WTC11 (cell line): ENCODE results near the gene EXOSC1. TPM values are rescaled to one million over a fixed set of nuclear protein-coding genes. Genes with fewer than 3 reads are reported as not detected.

Experiments
- ATAC-seq: fragments of 200-7000 bp; cut with Tn5 transposase; 2 replicates; pipeline ENCODE4 v1.10.0; 2021; ENCODE audit warnings: mild to moderate bottlenecking, moderate library complexity
- CTCF ChIA-PET: fragments of 300-600 bp; sonication (Branson Sonifier 250); formaldehyde crosslinking; loops from one replicate; lab custom pipeline; 2021; ENCODE audit warnings: antibody characterized with exemption; lab: Charles Lee
- POLR2A ChIA-PET: fragments of 350-600 bp; sonication (Branson Sonifier 250); formaldehyde crosslinking; loops from one replicate; lab custom pipeline; 2021; ENCODE audit warnings: antibody characterized with exemption; lab: Charles Lee
- DNase-seq: peaks from one replicate; pipeline ENCODE4 v3.0.0; 2021; ENCODE audit warnings: low spot score
- H3K27ac Mint-ChIP-seq: 2 replicates; pipeline ENCODE4 v1.8.0; 2021; ENCODE audit warnings: mixed read lengths
- H3K27me3 Mint-ChIP-seq: 2 replicates; pipeline ENCODE4 v1.8.0; 2021; ENCODE audit warnings: low read depth, mild to moderate bottlenecking, moderate library complexity, mixed read lengths
- H3K36me3 Mint-ChIP-seq: 2 replicates; pipeline ENCODE4 v1.8.0; 2021; ENCODE audit warnings: mixed read lengths
- H3K4me1 Mint-ChIP-seq: 2 replicates; pipeline ENCODE4 v1.8.0; 2022; ENCODE audit warnings: mixed read lengths
- H3K4me3 Mint-ChIP-seq: 2 replicates; pipeline ENCODE4 v1.8.0; 2021; ENCODE audit warnings: mild to moderate bottlenecking, moderate library complexity, mixed read lengths
- H3K9me3 Mint-ChIP-seq: 2 replicates; pipeline ENCODE4 v1.8.0; 2021; ENCODE audit warnings: mixed read lengths
- ARID4B ChIP-seq: sonication (generic); formaldehyde crosslinking; IDR thresholded peaks from 2 replicates; pipeline ENCODE4 v1.8.0; 2023; ENCODE audit warnings: missing genetic modification reagents, mild to moderate bottlenecking, borderline replicate concordance
- CREM ChIP-seq: sonication (generic); formaldehyde crosslinking; IDR thresholded peaks from 2 replicates; pipeline ENCODE4 v1.8.1; 2022; ENCODE audit warnings: mild to moderate bottlenecking, missing genetic modification reagents, moderate library complexity
- E2F5 ChIP-seq: sonication (generic); formaldehyde crosslinking; IDR thresholded peaks from 2 replicates; pipeline ENCODE4 v1.8.1; 2022; ENCODE audit warnings: mild to moderate bottlenecking, moderate library complexity, missing genetic modification reagents
- GABPB1 ChIP-seq: sonication (generic); formaldehyde crosslinking; IDR thresholded peaks from 2 replicates; pipeline ENCODE4 v1.8.1; 2023; ENCODE audit warnings: mild to moderate bottlenecking, missing genetic modification reagents
- HMGXB4 ChIP-seq: sonication (generic); formaldehyde crosslinking; IDR thresholded peaks from 2 replicates; pipeline ENCODE4 v1.8.1; 2023; ENCODE audit warnings: mild to moderate bottlenecking, moderate library complexity, missing genetic modification reagents
- MLX ChIP-seq: sonication (generic); formaldehyde crosslinking; IDR thresholded peaks from 2 replicates; pipeline ENCODE4 v1.8.1; 2023; ENCODE audit warnings: mild to moderate bottlenecking, missing genetic modification reagents, moderate library complexity
- NR1H2 ChIP-seq: sonication (generic); formaldehyde crosslinking; IDR thresholded peaks from 2 replicates; pipeline ENCODE4 v1.9.0; 2021; ENCODE audit warnings: mild to moderate bottlenecking, moderate library complexity, missing genetic modification reagents
- NR3C1 ChIP-seq: sonication (generic); formaldehyde crosslinking; conservative IDR thresholded peaks from 2 replicates; pipeline ENCODE4 v1.8.1; 2023; ENCODE audit warnings: low read depth, mild to moderate bottlenecking, missing genetic modification reagents
- PRDM15 ChIP-seq: sonication (generic); formaldehyde crosslinking; IDR thresholded peaks from 2 replicates; pipeline ENCODE4 v1.8.0; 2022; ENCODE audit warnings: missing genetic modification reagents
- RELA ChIP-seq: sonication (generic); formaldehyde crosslinking; IDR thresholded peaks from 2 replicates; pipeline ENCODE4 v1.8.1; 2022; ENCODE audit warnings: missing genetic modification reagents, mild to moderate bottlenecking, borderline replicate concordance
- ZBTB21 ChIP-seq: sonication (generic); formaldehyde crosslinking; IDR thresholded peaks from 2 replicates; pipeline ENCODE4 v1.8.1; 2023; ENCODE audit warnings: mild to moderate bottlenecking, missing genetic modification reagents, borderline replicate concordance
- ZBTB43 ChIP-seq: sonication (generic); formaldehyde crosslinking; IDR thresholded peaks from 2 replicates; pipeline ENCODE4 v1.8.1; 2023; ENCODE audit warnings: mild to moderate bottlenecking, missing genetic modification reagents
- ZMAT4 ChIP-seq: fragments of 250-450 bp; sonication (Bioruptor Pico); IDR thresholded peaks from 2 replicates; pipeline ENCODE4 v1.9.0; 2021; ENCODE audit warnings: mild to moderate bottlenecking
- ZNF121 ChIP-seq: sonication (generic); formaldehyde crosslinking; IDR thresholded peaks from 2 replicates; pipeline ENCODE4 v1.8.0; 2023; ENCODE audit warnings: missing genetic modification reagents
- ZNF396 ChIP-seq: fragments of 250-450 bp; sonication (Bioruptor Pico); IDR thresholded peaks from 2 replicates; pipeline ENCODE4 v1.8.0; 2021; ENCODE audit warnings: mild to moderate bottlenecking, moderate library complexity, borderline replicate concordance
- total RNA-seq: library from RNA; stranded (reverse); gene quantifications from 3 replicates; pipeline ENCODE4 v1.2.3, GENCODE V29; 2021

The EXOSC1 gene
- total RNA-seq, 1 experiment from 2014 or later, result 53.7 TPM

- Mint-ChIP-seq H3K9me3 (0 out of 2 replicates have a peak, but pooled peaks cover 5% of the 10 kb centered on the region), H3K4me3 (no peak overlapping the region), H3K4me1 (no peaks in the 10 kb centered on the region), H3K36me3 (peaks cover 76% of the 10 kb centered on the region), H3K27ac (no peak overlapping the region), H3K27me3 (no peaks in the 10 kb centered on the region)
- ChIA-PET CTCF (interaction anchor here (0.8 to 1.6 kb wide), 5 partner anchors 17 to 92 kb away, joined by 3 to 4 read pairs (median 4); no protein-coding TSS in a partner anchor), POLR2A (no interaction called here)
- DNase-seq, result no peak
- TF ChIP-seq NR3C1 (CRISPR knock-in tag) (no peak), HMGXB4 (CRISPR knock-in tag) (no peak), PRDM15 (CRISPR knock-in tag) (no peak), ZNF396 (no peak), ZMAT4 (CRISPR knock-in tag) (no peak), GABPB1 (CRISPR knock-in tag) (no peak), NR1H2 (CRISPR knock-in tag) (no peak), CREM (CRISPR knock-in tag) (no peak), ZBTB21 (CRISPR knock-in tag) (no peak), E2F5 (no peak), RELA (no peak), MLX (CRISPR knock-in tag) (no peak), ARID4B (CRISPR knock-in tag) (no peak)
- no peak for ATAC-seq
Measured at GRCh38 chr10:97462309-97462708, 16.5 kb upstream of the EXOSC1 start.

GRCh38 chr10:97459933-97460332 lies 14.1 kb upstream of the EXOSC1 start:
- POLR2A ChIA-PET, result no interaction called here
- DNase-seq (no peak), ATAC-seq (no peak)
- Mint-ChIP-seq H3K4me3 (no peak overlapping the region), H3K9me3 (0 out of 2 replicates have a peak, but pooled peaks cover 5% of the 10 kb centered on the region), H3K27me3 (no peaks in the 10 kb centered on the region), H3K4me1 (no peaks in the 10 kb centered on the region), H3K36me3 (peaks cover 84% of the 10 kb centered on the region), H3K27ac (no peak overlapping the region)
- TF ChIP-seq ZNF121 (CRISPR knock-in tag) (no peak), PRDM15 (CRISPR knock-in tag) (no peak), ZBTB43 (CRISPR knock-in tag) (no peak)
- CTCF ChIA-PET, result interaction anchor here (1.0 kb wide), 1 partner anchor 94 kb away, joined by 3 read pairs; no protein-coding TSS in a partner anchor
